ENCODE data around the gene GSC. TPM values are rescaled to one million over a fixed set of nuclear protein-coding genes. Genes with fewer than 3 reads are reported as not detected.

Gene GSC
- total RNA-seq, 2 experiments from 2014 or later: not detected

DNA sequence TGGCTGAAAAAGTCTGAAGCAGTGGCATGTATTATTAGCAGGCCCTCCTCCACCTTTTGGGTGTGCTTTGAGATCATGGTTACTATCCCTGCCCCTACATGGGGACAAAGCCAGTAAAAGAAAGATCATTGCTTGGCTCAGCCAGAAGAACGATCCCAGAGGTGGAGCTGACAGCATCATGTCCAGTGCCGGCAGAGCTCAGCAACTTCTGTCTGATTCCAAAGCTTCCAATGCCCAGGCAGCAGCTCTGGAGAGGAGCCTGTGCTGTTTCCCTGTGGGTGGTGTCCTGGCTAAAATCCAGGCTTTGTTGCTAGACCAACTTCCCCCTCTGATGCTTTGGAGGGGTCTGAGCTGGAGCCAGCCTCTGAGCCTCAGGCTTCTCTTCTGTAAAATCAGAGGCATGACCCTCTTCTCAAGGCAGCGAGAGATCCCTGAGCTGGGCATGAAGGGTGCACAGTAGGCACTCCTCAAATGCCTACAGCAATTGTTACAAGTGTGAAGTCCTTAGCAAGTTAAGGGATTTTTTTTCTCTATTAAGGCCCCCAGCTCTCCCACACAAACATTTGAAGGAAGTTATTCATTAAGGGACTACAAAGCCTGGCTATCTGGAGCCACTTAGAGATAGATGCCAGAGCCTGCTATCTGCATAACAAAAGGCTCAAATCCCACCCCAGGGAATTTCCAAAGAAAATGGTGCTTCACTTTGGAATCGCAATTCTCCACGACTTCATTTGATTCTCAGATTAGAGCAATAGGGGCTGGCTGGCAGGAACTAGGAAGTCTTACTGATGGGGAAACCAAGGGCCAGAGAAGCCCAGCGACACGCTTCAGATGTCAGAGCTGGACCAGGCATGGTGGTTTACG is 10.9 kb upstream of the GSC start:
- Mint-ChIP-seq H3K4me3 (no peak overlapping the region), H3K27ac (no peak overlapping the region), H3K9me3 (no peaks in the 10 kb centered on the region), H3K27me3 (ENCODE audit: low read depth) (peaks cover 40% of the 10 kb centered on the region), H3K36me3 (ENCODE audit: low read depth) (no peaks in the 10 kb centered on the region), H3K4me1 (ENCODE audit: low read depth) (no peaks in the 10 kb centered on the region)
- CTCF ChIA-PET: no interaction called here
- intact Hi-C loops (cut with micrococcal nuclease): no loop called here
- DNase-seq: no peak

DNA sequence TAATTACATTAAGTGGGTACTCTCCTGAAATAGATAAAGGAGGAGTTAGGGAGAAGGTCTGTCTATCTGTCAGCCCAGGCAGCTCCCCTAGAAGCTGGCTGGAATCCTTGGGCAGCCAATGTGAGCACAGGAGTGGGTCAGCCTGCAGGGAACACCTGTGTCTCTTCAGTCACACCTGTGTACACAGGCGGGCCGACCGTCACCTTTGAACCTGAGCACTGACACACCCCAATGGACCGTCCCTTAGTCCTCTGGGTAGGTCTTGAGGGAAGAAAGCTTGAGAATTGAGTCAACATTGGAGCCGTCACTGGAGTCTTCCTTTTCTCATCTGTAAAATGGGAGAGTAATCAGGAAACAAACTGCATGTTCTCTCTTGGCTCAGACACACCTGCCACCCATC is 9.8 kb upstream of the GSC start:
- no peaks in the 10 kb centered on the region for H3K36me3 Mint-ChIP-seq (ENCODE audit: low read depth)
- DNase-seq: no peak
- no peak overlapping the region for H3K4me3 Mint-ChIP-seq
- CTCF ChIA-PET: no interaction called here
- H3K27ac Mint-ChIP-seq: no peak overlapping the region
- no peaks in the 10 kb centered on the region for H3K9me3 Mint-ChIP-seq
- peaks cover 4% of the 10 kb centered on the region for H3K4me1 Mint-ChIP-seq (ENCODE audit: low read depth)
- intact Hi-C loops (cut with micrococcal nuclease): loop anchor here (10.0 kb wide), 1 partner anchor 415 kb away; no protein-coding TSS in a partner anchor
- peaks cover 50% of the 10 kb centered on the region for H3K27me3 Mint-ChIP-seq (ENCODE audit: low read depth)

DNA sequence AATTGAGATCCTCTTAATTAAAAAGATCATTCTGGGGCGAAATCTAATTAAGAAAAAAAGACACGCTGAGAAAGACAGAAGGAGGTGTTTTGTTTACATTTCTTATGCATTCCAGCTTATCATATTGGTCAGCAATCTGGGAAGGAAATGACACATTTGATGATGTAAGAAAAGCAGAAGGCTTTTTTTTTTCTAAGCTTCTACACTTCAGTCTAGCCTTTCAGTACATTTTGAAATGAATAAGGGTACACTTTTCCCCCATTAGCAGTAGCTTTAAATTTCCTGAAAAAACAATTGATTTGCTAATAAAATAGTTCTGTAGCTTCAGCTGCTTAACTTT is 5.9 kb upstream of the GSC start:
- no peak overlapping the region for H3K27ac Mint-ChIP-seq
- intact Hi-C loops (cut with micrococcal nuclease): loop anchor here (10.0 kb wide), 1 partner anchor 419 kb away; no protein-coding TSS in a partner anchor
- no peaks in the 10 kb centered on the region for H3K36me3 Mint-ChIP-seq (ENCODE audit: low read depth)
- no peak overlapping the region for H3K4me3 Mint-ChIP-seq
- H3K4me1 Mint-ChIP-seq (ENCODE audit: low read depth): peaks cover 7% of the 10 kb centered on the region
- H3K27me3 Mint-ChIP-seq (ENCODE audit: low read depth): peaks cover 80% of the 10 kb centered on the region
- H3K9me3 Mint-ChIP-seq: no peaks in the 10 kb centered on the region
- CTCF ChIA-PET: no interaction called here
- DNase-seq: no peak

DNA sequence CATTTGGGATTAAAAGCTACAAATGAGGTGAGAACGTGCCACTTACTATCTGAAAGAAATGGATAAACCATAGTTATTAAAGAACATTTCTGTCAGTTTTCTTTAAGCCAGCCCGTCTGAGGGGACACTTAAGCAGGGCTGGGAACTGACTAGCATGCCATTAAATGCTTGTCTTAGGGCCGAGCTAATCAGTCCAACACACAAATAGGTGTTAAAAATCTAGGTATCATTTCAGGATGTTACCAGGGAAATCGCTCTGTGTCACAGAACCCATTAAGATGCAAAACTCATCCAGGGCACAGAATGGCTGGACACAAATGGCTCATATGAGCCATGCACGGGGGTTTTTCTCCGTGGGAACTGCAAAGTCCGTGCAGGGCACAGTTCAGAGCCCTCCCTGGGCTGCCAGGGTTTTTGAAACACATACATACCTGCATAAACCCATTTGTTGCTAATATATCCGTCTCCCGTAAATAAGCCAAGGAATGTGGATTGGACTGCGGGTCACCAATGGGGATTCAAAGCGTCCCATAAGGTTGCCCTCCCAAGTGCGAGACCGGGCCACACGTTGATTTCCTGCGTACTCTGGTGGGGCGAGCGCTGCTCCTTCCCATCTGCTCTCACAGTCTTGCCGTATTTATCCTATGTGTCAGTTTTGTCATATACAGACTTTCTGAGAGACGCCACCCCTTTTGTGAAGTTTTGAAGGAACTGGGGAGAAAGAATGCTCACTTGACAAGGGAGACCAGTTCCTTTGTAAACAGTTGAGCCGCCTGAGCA is 5.4 kb upstream of the GSC start:
- Mint-ChIP-seq H3K27me3 (ENCODE audit: low read depth) (peaks cover 85% of the 10 kb centered on the region), H3K27ac (no peak overlapping the region), H3K4me3 (no peak overlapping the region), H3K36me3 (ENCODE audit: low read depth) (no peaks in the 10 kb centered on the region), H3K9me3 (no peaks in the 10 kb centered on the region), H3K4me1 (ENCODE audit: low read depth) (peaks cover 11% of the 10 kb centered on the region)
- no peak for DNase-seq
- intact Hi-C loops (cut with micrococcal nuclease): loop anchor here (10.0 kb wide), 1 partner anchor 420 kb away; no protein-coding TSS in a partner anchor
- CTCF ChIA-PET: no interaction called here

DNA sequence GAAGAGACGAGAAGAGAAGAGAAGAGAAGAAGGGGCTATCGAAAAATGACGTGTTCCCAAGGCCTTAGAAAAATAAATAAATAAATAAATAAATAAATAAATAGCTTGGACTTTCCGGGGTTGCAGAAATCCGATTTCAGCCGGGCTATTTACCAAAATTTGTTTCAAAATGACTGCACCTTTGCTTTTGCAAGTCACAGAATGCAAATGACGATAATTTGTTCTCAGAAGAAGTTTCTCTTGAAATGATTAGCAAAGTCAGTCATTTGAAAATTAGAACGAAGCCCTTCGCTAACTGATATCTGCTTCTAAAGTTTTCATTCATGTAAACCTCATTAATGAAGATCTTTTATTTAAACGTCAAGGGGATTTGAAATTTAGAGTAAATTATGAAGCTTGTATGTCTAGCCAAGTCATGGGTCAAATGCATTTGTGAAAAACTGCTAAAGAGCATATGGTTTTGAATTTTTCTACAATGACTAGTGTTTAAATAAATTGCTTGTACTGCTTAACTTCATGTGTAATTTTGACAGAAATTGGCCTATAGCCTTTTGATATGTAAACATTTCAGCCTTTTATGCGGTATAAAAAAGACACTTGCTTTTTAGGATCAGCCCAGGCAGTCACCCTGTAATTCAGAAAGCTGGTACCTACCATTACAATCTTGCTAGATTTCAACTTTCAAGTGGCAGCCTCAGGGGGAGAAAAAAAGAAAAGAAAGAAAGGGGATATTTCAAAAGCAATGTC is 4.6 kb upstream of the GSC start:
- CTCF ChIA-PET: interaction anchor here (0.6 kb wide), 1 partner anchor 915 kb away, joined by 3 read pairs; no protein-coding TSS in a partner anchor
- H3K4me3 Mint-ChIP-seq: no peak overlapping the region
- H3K9me3 Mint-ChIP-seq: no peaks in the 10 kb centered on the region
- H3K27ac Mint-ChIP-seq: no peak overlapping the region
- intact Hi-C loops (cut with micrococcal nuclease): loop anchor here (10.0 kb wide), 1 partner anchor 420 kb away; no protein-coding TSS in a partner anchor
- DNase-seq: no peak
- no peaks in the 10 kb centered on the region for H3K36me3 Mint-ChIP-seq (ENCODE audit: low read depth)
- H3K27me3 Mint-ChIP-seq (ENCODE audit: low read depth): peaks cover 84% of the 10 kb centered on the region
- peaks cover 11% of the 10 kb centered on the region for H3K4me1 Mint-ChIP-seq (ENCODE audit: low read depth)

DNA sequence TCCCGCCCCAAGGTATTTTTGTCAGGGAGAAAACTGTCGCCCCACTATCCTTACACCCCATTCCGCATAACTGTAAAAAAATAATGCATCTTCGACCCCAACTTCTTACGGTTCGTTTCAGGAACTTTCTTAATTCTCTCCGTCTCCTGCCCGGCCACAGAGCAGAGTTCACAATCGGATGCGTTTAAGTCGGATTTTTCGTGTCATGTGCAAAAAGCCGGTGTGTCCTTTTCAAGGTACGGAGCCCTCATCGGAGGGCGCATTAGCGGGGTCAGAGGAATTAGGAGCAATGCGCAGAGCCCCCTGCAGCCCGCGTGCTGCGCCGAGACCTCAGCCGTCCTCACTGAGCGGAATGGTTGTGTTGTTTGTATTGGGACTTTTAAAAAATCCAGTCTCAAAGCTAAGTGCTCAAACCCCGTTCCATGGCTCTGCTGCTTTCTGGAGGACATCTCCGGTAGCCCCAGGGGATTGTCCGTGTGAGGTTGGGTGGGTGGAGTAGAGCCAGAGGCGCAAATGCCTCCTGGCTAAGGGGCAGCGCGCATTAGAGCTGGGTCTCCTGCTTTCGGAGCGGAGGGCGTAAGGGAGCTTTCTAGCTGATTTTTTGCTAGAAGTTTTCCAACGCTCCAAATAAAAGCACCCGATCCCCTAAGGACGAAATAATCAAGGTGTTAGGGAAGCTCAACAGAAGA is 3.9 kb upstream of the GSC start:
- no peak for DNase-seq
- Mint-ChIP-seq H3K36me3 (ENCODE audit: low read depth) (no peaks in the 10 kb centered on the region), H3K4me1 (ENCODE audit: low read depth) (peaks cover 14% of the 10 kb centered on the region), H3K9me3 (no peaks in the 10 kb centered on the region), H3K27me3 (ENCODE audit: low read depth) (peaks cover 84% of the 10 kb centered on the region), H3K27ac (peak overlapping the region; percentile 61), H3K4me3 (no peak overlapping the region)
- intact Hi-C loops (cut with micrococcal nuclease): loop anchor here (10.0 kb wide), 1 partner anchor 421 kb away; no protein-coding TSS in a partner anchor
- CTCF ChIA-PET: interaction anchor here (0.6 kb wide), 1 partner anchor 916 kb away, joined by 3 read pairs; no protein-coding TSS in a partner anchor

DNA sequence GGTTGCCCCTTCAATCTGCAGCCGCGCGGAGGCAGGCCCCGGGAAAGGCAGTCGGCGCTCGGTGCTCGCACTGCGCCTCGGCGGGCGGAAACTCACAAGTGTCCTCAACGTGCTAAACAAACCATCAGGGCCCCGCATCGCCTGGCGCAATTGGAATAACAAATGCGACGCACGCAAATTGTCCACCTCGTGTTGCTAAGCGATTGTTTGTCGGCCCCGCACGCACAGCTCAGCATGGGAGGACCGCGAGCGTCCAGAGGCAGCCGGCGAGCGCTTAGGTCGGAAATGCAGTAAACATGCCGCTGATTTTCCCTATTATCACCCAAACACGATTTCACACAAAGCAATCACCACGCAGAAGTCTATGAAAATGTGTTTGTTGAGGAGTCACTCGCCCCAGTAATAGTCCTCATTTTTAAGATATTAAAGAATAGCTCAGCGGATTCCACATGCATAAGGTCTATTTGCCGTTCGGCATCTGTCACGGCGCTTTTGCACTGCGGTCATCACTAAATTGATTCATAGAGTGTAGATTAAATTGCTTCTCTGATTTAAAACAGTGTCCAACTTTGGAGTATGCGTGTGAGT is 3.2 kb upstream of the GSC start:
- H3K9me3 Mint-ChIP-seq: no peaks in the 10 kb centered on the region
- H3K4me3 Mint-ChIP-seq: no peak overlapping the region
- H3K27ac Mint-ChIP-seq: peak overlapping the region; percentile 61
- peaks cover 18% of the 10 kb centered on the region for H3K4me1 Mint-ChIP-seq (ENCODE audit: low read depth)
- no peak for DNase-seq
- H3K36me3 Mint-ChIP-seq (ENCODE audit: low read depth): no peaks in the 10 kb centered on the region
- intact Hi-C loops (cut with micrococcal nuclease): loop anchor here (10.0 kb wide), 1 partner anchor 422 kb away; no protein-coding TSS in a partner anchor
- CTCF ChIA-PET: no interaction called here
- H3K27me3 Mint-ChIP-seq (ENCODE audit: low read depth): peaks cover 83% of the 10 kb centered on the region

DNA sequence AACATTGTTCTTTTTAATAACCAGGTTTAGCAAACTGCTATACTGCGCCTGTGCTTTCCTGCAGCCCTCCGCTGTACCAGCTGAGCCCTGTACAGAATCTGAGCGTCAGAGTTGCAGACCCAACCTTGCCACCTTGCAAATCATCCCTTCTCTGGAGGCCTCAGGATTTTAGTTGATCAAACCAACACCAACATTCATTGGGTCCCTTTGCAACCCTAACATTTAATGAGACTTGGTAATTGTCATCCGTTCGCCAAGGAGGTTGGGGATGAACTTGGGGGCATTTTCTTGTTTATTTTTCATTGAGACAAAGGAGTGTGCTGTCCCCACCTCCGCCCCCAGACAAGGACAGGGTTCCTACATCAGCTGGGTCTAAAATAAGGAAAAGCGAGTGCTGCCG is 2.6 kb upstream of the GSC start:
- Mint-ChIP-seq H3K27ac (no peak overlapping the region), H3K27me3 (ENCODE audit: low read depth) (peaks cover 81% of the 10 kb centered on the region), H3K4me1 (ENCODE audit: low read depth) (peaks cover 20% of the 10 kb centered on the region), H3K4me3 (no peak overlapping the region), H3K9me3 (no peaks in the 10 kb centered on the region), H3K36me3 (ENCODE audit: low read depth) (no peaks in the 10 kb centered on the region)
- CTCF ChIA-PET: no interaction called here
- no peak for DNase-seq
- intact Hi-C loops (cut with micrococcal nuclease): loop anchor here (10.0 kb wide), 1 partner anchor 422 kb away; no protein-coding TSS in a partner anchor

DNA sequence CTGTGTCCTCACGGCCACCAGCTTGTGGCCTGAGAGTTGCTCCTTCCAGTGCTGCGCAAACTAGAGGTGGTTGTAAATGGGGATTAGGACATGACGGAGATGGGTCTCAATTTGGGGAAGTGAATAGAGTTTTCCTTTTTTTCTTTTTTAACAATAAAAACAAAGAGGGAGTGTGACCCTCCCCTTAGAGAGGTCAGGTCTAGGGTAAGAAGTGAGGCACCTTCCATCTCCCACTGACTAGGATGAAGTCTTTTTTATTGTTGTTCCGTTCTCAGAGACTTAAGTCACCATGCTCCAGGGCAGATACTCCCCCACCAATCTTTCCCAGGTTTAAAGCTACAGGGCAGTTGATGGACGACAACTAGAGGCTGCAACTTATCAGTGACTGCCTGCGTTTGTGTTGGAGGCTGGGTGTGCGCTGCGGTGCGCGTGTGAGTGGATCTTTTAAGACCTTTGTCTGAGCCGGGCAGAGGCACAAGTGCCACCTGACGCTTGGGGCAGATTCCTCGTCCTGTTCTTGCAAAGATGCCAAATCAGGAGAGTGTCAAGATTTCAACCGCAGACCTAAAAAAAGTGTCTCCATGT is 2.1 kb upstream of the GSC start:
- DNase-seq: no peak
- H3K27ac Mint-ChIP-seq: no peak overlapping the region
- no peak overlapping the region for H3K4me3 Mint-ChIP-seq
- peaks cover 20% of the 10 kb centered on the region for H3K4me1 Mint-ChIP-seq (ENCODE audit: low read depth)
- peaks cover 81% of the 10 kb centered on the region for H3K27me3 Mint-ChIP-seq (ENCODE audit: low read depth)
- CTCF ChIA-PET: no interaction called here
- no peaks in the 10 kb centered on the region for H3K36me3 Mint-ChIP-seq (ENCODE audit: low read depth)
- intact Hi-C loops (cut with micrococcal nuclease): loop anchor here (10.0 kb wide), 1 partner anchor 423 kb away; no protein-coding TSS in a partner anchor
- no peaks in the 10 kb centered on the region for H3K9me3 Mint-ChIP-seq

DNA sequence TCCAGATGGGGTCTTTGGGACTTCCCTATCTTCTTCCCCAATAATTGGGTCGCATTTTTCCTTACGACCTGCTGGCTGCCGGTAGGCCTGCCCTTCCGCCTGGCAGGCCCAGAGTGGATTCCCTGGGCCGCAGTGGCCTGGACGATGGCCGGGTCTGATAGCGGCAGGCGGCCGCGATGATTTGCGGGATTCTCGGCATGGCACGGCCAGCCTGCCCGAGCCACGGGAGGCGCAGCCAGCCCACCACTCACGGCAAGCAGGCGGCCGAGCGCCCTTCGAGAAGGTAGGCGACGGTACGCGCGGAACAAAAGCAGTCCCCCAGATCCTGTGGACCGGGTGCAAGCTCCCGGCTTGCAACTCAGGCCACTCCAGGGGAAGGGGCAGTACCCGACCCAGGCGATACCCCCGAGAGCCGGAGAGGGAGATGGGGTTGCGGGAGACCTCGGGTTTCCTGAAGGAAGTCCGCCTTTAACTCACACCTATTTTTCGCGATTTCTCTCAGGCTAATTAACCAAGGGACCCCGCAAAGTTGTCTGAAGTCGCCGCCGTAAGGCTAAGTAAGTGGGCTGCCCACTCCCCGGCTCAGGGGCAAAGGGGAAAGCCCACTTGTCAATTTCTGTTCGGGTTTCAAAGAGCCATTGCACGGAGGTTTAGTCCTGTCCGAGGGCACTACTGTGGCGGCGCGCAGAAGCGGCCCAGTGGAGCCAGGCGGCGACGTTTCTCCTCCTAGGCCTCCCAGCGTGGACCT is 1.4 kb upstream of the GSC start:
- H3K9me3 Mint-ChIP-seq: no peaks in the 10 kb centered on the region
- no peak for DNase-seq
- H3K36me3 Mint-ChIP-seq (ENCODE audit: low read depth): no peaks in the 10 kb centered on the region
- H3K4me3 Mint-ChIP-seq: no peak overlapping the region
- peaks cover 80% of the 10 kb centered on the region for H3K27me3 Mint-ChIP-seq (ENCODE audit: low read depth)
- intact Hi-C loops (cut with micrococcal nuclease): loop anchor here (10.0 kb wide), 1 partner anchor 423 kb away; no protein-coding TSS in a partner anchor
- CTCF ChIA-PET: no interaction called here
- no peak overlapping the region for H3K27ac Mint-ChIP-seq
- H3K4me1 Mint-ChIP-seq (ENCODE audit: low read depth): peaks cover 20% of the 10 kb centered on the region

DNA sequence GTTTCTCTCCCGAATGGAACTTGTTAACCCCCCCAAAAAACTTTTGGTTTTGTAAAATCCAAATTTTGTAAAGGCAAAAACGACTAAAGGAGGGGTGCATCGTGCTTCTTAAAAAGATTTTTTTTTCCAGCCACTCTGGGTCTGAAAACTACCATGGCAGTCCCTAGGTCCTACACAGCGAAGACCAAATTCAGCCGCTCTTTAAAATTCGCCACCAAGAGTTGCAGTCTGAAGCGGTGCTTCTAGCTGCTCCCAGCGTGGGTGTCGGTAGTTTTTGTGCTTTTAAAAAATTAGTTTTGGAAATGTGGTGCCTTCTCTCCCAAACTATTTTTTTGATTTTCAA is 873 bp upstream of the GSC start:
- Mint-ChIP-seq H3K4me3 (no peak overlapping the region), H3K36me3 (ENCODE audit: low read depth) (no peaks in the 10 kb centered on the region), H3K27me3 (ENCODE audit: low read depth) (peaks cover 79% of the 10 kb centered on the region), H3K27ac (no peak overlapping the region), H3K9me3 (no peaks in the 10 kb centered on the region), H3K4me1 (ENCODE audit: low read depth) (peaks cover 20% of the 10 kb centered on the region)
- intact Hi-C loops (cut with micrococcal nuclease): loop anchor here (10.0 kb wide), 1 partner anchor 424 kb away; no protein-coding TSS in a partner anchor
- CTCF ChIA-PET: no interaction called here
- DNase-seq: no peak

All from activated naive CD4-positive, alpha-beta T cell treated with anti-CD3 and anti-CD28 coated beads for 36 hours (primary cell).